Measurements from ENCODE around the gene KREMEN1. TPM values are rescaled to one million over a fixed set of nuclear protein-coding genes. Genes with fewer than 3 reads are reported as not detected.
"Not testable (repeated sequence)": the region's sequence is repeated elsewhere in the genome, so short reads cannot be mapped to it uniquely, and the experiment has no call there.

The KREMEN1 gene
- total RNA-seq, 1 donor from 2014 or later = 0.03 TPM

DNA sequence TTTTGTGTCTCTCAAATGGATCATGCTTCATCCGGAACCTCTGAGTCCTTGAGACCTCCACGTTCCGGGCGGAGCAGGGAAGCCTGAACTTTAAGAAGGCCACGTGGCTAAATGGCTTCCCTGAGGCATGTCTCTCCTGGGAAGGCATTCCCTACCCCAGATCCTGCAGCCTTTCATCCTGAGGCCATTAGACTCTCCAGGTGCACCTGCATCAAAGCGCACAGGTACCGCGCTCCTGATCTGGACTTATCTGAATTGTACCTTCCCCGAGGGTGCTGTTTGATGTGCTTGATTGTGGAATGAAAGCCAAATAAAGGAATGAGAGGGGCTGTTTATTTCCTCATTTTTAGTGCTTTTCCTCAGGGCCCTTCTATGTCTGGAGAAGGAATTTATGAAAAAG, 33.7 kb upstream of the KREMEN1 start:
- Mint-ChIP-seq H3K27me3 (ENCODE audit: insufficient read depth) (peaks cover 15% of the 10 kb centered on the region), H3K9me3 (no peaks in the 10 kb centered on the region), H3K4me3 (no peak overlapping the region), H3K36me3 (ENCODE audit: low read depth) (no peaks in the 10 kb centered on the region), H3K4me1 (ENCODE audit: low read depth) (no peaks in the 10 kb centered on the region), H3K27ac (no peak overlapping the region)
- intact Hi-C loops (cut with micrococcal nuclease) = no loop called here
- DNase-seq (ENCODE audit: low spot score) = no peak

- H3K36me3 Mint-ChIP-seq (ENCODE audit: low read depth); H3K4me3 Mint-ChIP-seq; H3K27ac Mint-ChIP-seq; H3K9me3 Mint-ChIP-seq; H3K4me1 Mint-ChIP-seq (ENCODE audit: low read depth); DNase-seq (ENCODE audit: low spot score): not testable (repeated sequence)
- H3K27me3 Mint-ChIP-seq (ENCODE audit: insufficient read depth) = peaks cover 13% of the 10 kb centered on the region
- intact Hi-C loops (cut with micrococcal nuclease) = loop anchor here (1.0 kb wide), 4 partner anchors 184 to 439 kb away; no protein-coding TSS in a partner anchor
Measured at GRCh38 chr22:29039684-29040083, 33.2 kb upstream of the KREMEN1 start.

DNA sequence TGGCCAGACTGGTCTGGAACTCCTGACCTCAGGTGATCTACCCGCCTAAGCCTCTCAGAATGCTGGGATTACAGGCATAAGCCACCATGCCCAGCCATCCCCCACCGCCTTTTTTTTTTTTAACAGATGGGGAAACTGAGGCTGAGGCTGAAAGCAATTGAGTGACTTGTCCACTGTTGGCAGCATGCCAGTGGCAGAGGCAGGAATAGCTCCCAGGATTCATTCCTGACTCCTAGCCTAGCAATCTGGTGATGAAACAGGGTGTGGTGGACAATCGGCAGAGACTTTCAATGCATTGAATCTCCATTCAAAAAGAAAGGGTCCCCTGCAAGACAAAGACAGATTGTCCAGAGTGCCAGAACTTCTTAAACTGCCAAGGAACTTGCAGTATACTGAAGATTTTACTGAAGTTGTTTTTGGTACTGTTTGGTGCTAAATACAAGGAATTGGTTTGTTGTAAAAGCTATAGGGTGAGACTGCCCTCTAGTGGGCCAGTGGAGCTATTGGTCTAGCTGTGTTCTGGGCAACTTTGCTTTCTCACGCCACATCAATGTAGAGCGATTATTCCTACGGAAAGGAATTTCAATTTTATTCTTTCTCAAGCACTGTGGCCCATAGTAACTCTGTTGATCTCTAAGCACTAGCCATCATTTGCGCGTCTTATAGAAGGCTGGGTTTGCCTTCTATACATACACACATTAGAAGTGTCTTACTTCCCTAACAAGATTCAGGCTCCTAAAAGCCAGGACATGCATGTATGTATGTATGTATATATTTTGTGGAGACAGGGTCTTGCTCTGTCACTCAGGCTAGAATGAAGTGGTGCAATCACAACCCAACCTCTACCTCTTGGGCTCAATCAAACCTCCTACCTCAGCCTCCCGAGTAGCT, 32.2 kb upstream of the KREMEN1 start:
- Mint-ChIP-seq H3K27me3 (ENCODE audit: insufficient read depth) (peaks cover 12% of the 10 kb centered on the region), H3K36me3 (ENCODE audit: low read depth) (no peaks in the 10 kb centered on the region), H3K27ac (no peak overlapping the region), H3K4me1 (ENCODE audit: low read depth) (no peaks in the 10 kb centered on the region), H3K9me3 (no peaks in the 10 kb centered on the region), H3K4me3 (no peak overlapping the region)
- intact Hi-C loops (cut with micrococcal nuclease) = loop anchor here (1.0 kb wide), 4 partner anchors 185 to 440 kb away; no protein-coding TSS in a partner anchor
- peak; percentile 44 for DNase-seq (ENCODE audit: low spot score)

DNA sequence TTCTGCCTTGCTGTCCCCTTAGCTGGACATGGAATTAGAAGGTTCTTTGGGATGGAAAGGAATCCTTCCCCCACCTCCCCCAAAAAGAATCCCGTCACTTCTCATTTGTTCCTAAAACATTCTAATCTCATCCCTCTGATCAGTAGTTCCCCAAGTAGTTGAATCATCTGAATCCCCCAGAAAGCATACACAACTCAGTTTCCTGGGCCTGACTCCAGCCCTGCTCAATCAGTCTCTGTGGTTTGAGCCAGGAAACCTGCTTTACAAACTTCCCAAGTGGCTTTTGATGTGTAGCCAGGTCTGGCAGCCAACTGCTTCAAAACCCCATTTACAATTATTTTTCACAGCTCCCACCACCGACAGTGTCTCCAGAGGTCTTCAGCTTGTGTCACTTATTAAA, 31.4 kb upstream of the KREMEN1 start:
- Mint-ChIP-seq H3K27me3 (ENCODE audit: insufficient read depth) (peaks cover 12% of the 10 kb centered on the region), H3K9me3 (no peaks in the 10 kb centered on the region), H3K27ac (no peak overlapping the region), H3K36me3 (ENCODE audit: low read depth) (no peaks in the 10 kb centered on the region), H3K4me3 (no peak overlapping the region), H3K4me1 (ENCODE audit: low read depth) (no peaks in the 10 kb centered on the region)
- DNase-seq (ENCODE audit: low spot score) = no peak
- intact Hi-C loops (cut with micrococcal nuclease) = no loop called here

DNA sequence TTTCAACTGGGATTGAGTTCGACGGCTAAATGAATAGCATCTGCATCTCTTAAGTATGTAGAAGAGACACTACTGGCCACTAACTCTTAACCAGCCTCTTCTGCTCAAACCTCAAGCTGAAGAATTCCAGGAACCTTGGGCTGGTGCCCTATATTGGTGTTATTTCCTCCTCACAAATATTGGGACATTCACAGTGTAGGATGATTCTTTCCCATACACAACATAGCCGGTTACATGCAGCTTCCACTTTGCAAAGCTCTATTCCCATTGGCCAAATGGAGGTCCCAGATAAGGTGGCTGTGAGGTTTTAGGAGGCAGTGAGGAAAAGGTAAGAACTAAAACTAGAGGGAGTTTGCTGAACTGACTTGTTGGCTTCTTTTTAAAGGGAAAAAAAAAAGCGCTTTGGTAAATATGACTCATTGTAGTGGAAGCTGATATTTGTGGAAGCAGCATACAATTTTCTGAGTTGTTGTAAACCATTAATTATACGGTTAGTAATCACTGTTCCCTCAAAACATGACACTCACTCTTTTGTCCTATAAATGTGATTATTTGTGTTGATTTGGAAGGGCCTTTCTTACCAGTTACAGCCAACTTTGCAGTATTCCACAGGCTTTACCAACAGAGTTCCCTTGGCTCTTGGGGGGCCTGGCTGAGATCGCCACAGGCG, 28.8 kb upstream of the KREMEN1 start:
- intact Hi-C loops (cut with micrococcal nuclease) = no loop called here
- H3K4me3 Mint-ChIP-seq = no peak overlapping the region
- no peak for DNase-seq (ENCODE audit: low spot score)
- H3K27ac Mint-ChIP-seq = no peak overlapping the region
- H3K4me1 Mint-ChIP-seq (ENCODE audit: low read depth) = no peaks in the 10 kb centered on the region
- H3K27me3 Mint-ChIP-seq (ENCODE audit: insufficient read depth) = peaks cover 7% of the 10 kb centered on the region
- H3K9me3 Mint-ChIP-seq = no peaks in the 10 kb centered on the region
- H3K36me3 Mint-ChIP-seq (ENCODE audit: low read depth) = no peaks in the 10 kb centered on the region

DNA sequence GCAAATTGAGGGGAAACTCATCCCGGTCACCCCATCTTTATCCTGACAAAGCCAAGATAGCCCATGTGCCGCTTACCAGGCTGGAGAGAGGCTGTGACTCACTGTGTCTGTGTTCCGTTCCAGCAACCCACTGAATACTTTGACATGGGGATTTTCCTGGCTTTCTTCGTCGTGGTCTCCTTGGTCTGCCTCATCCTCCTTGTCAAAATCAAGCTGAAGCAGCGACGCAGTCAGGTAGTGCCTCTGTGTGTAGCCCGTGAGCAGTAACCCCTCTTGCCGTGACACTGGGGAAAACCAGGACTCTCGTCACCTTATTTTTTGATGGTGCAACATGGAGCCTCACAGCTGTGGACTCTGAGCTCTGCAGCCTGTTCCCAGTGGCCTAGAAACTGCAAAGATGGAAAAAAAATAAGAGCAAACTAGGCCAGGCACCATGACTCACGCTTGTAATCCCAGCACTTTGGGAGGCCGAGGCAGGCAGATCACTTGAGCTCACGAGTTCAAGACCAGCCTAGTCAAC, 28.1 kb upstream of the KREMEN1 start:
- no peaks in the 10 kb centered on the region for H3K36me3 Mint-ChIP-seq (ENCODE audit: low read depth)
- no peaks in the 10 kb centered on the region for H3K4me1 Mint-ChIP-seq (ENCODE audit: low read depth)
- H3K27ac Mint-ChIP-seq = no peak overlapping the region
- peaks cover 2% of the 10 kb centered on the region for H3K27me3 Mint-ChIP-seq (ENCODE audit: insufficient read depth)
- DNase-seq (ENCODE audit: low spot score) = no peak
- no peaks in the 10 kb centered on the region for H3K9me3 Mint-ChIP-seq
- H3K4me3 Mint-ChIP-seq = no peak overlapping the region
- intact Hi-C loops (cut with micrococcal nuclease) = no loop called here

DNA sequence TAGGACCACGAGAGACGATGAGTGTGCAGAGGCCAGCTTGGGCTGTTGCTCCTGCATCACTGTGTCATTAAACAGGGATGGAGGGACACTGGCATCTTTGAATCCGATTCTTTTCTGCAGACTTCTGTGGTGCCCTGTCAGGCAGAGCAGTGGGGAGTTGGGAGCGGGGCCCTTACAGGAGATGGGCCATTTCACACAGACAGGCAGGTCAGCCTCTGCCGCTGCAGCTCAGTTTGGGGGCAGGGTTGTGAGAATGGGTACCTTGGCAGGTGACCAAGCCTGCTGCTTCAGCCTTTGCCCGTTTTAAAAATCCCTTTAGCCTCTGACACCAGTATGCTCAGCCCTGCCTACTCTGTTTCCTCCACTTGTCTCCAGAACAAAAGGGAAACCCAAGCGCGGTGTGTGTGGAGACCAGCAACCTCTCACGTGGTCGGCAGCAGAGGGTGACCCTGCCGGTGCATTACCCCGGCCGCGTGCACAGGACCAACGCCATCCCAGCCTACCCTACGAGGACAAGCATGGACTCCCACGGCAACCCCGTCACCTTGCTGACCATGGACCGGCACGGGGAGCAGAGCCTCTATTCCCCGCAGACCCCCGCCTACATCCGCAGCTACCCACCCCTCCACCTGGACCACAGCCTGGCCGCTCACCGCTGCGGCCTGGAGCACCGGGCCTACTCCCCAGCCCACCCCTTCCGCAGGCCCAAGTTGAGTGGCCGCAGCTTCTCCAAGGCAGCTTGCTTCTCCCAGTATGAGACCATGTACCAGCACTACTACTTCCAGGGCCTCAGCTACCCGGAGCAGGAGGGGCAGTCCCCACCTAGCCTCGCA, 23.8 kb upstream of the KREMEN1 start:
- H3K36me3 Mint-ChIP-seq (ENCODE audit: low read depth) = no peaks in the 10 kb centered on the region
- no peak for DNase-seq (ENCODE audit: low spot score)
- H3K27me3 Mint-ChIP-seq (ENCODE audit: insufficient read depth) = peaks cover 2% of the 10 kb centered on the region
- H3K9me3 Mint-ChIP-seq = no peaks in the 10 kb centered on the region
- H3K4me3 Mint-ChIP-seq = no peak overlapping the region
- no peaks in the 10 kb centered on the region for H3K4me1 Mint-ChIP-seq (ENCODE audit: low read depth)
- H3K27ac Mint-ChIP-seq = no peak overlapping the region
- intact Hi-C loops (cut with micrococcal nuclease) = no loop called here

- Mint-ChIP-seq H3K27ac (no peak overlapping the region), H3K27me3 (ENCODE audit: insufficient read depth) (peaks cover 5% of the 10 kb centered on the region), H3K36me3 (ENCODE audit: low read depth) (no peaks in the 10 kb centered on the region), H3K4me1 (ENCODE audit: low read depth) (no peaks in the 10 kb centered on the region), H3K9me3 (no peaks in the 10 kb centered on the region), H3K4me3 (no peak overlapping the region)
- intact Hi-C loops (cut with micrococcal nuclease) = no loop called here
- no peak for DNase-seq (ENCODE audit: low spot score)
Measured at GRCh38 chr22:29049655-29050263, 23.1 kb upstream of the KREMEN1 start.

DNA sequence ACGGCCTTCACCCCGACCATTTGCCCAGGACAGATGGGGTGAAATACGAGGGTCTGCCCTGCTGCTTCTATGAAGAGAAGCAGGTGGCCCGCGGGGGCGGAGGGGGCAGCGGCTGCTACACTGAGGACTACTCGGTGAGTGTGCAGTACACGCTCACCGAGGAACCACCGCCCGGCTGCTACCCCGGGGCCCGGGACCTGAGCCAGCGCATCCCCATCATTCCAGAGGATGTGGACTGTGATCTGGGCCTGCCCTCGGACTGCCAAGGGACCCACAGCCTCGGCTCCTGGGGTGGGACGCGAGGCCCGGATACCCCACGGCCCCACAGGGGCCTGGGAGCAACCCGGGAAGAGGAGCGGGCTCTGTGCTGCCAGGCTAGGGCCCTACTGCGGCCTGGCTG, 22.4 kb upstream of the KREMEN1 start:
- DNase-seq (ENCODE audit: low spot score) = no peak
- no peak overlapping the region for H3K4me3 Mint-ChIP-seq
- no peaks in the 10 kb centered on the region for H3K9me3 Mint-ChIP-seq
- H3K27me3 Mint-ChIP-seq (ENCODE audit: insufficient read depth) = peaks cover 6% of the 10 kb centered on the region
- intact Hi-C loops (cut with micrococcal nuclease) = no loop called here
- H3K36me3 Mint-ChIP-seq (ENCODE audit: low read depth) = no peaks in the 10 kb centered on the region
- H3K27ac Mint-ChIP-seq = no peak overlapping the region
- no peaks in the 10 kb centered on the region for H3K4me1 Mint-ChIP-seq (ENCODE audit: low read depth)

DNA sequence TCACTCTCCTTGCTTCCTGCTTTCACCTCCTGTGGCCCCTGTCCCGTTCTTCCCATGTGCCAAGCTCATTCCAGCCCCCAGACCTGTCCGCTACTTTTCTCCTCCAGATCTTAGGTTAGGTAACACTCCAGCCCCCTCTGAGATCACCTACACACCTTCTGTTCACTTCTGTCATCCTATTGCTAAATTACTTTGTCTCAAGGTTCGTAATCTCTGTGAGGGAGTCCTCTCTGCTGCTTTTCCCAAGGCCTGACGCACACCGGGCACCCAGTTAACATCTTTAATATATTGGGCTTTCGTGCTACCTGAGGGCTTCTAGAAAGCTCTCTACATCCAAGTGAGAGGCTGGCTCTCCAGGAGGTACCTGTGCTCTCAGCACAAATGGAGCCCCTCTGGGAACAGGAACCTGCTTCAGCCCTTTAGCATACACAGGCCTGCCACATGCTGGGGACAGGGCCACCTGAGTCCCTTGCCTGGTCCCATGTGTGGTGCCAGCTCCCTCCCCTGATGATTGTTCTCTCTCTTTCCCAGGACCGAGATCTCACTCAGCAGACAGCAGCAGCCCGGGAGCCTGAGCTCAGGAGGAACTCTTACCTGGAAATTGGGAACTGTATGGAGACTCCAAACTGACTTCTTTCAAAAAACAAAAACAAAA, 19.7 kb upstream of the KREMEN1 start:
- Mint-ChIP-seq H3K9me3 (no peaks in the 10 kb centered on the region), H3K4me3 (no peak overlapping the region), H3K4me1 (ENCODE audit: low read depth) (no peaks in the 10 kb centered on the region), H3K36me3 (ENCODE audit: low read depth) (no peaks in the 10 kb centered on the region), H3K27ac (no peak overlapping the region), H3K27me3 (ENCODE audit: insufficient read depth) (peaks cover 13% of the 10 kb centered on the region)
- DNase-seq (ENCODE audit: low spot score) = no peak
- intact Hi-C loops (cut with micrococcal nuclease) = no loop called here

DNA sequence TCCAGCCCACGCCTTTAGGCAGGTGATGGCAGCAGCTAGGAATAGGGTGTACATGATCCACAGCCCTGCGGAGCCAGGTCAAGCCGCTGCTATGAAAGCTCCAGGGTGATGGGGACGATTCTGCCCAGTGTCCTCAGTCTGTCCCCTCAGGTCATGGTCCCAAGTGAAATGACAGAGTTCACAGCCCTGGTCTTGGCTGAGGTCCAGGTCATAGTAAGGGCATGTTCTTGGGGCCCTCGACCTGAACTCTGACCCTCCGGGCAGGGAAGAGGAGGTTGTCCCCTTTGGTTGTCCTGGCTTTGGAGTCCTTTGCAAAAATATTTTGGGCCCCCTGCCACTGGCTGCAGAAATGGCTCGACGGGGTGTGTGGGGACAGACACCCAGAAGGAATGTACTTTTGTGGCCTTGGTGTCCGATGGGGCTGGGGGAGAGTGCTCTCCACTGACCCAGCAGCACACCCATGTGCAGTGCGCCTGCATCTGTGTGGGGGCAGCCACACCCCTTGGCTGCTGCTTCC, 18.5 kb upstream of the KREMEN1 start:
- Mint-ChIP-seq H3K27me3 (ENCODE audit: insufficient read depth) (peaks cover 21% of the 10 kb centered on the region), H3K4me3 (no peak overlapping the region), H3K36me3 (ENCODE audit: low read depth) (no peaks in the 10 kb centered on the region), H3K27ac (no peak overlapping the region), H3K9me3 (no peaks in the 10 kb centered on the region), H3K4me1 (ENCODE audit: low read depth) (no peaks in the 10 kb centered on the region)
- intact Hi-C loops (cut with micrococcal nuclease) = no loop called here
- DNase-seq (ENCODE audit: low spot score) = no peak
